PC-3 (cell line): ENCODE data around the gene CCR2.

Experiments used
- CTCF ChIP-seq: fragments of 300-600 bp; sonication (generic); conservative IDR thresholded peaks from 2 replicates; pipeline ENCODE4 v1.5.1; 2017; ENCODE audit warnings: antibody characterized with exemption, low read depth, mild to moderate bottlenecking, low read length
- EZH2 ChIP-seq: fragments of 300-600 bp; sonication (generic); IDR thresholded peaks from one replicate; pipeline ENCODE4 v1.6.1; 2017; ENCODE audit warnings: antibody characterized with exemption, mild to moderate bottlenecking, low read length; ENCODE audit not compliant: unreplicated experiment

GRCh38 chr3:46338840-46339239 lies 15.1 kb upstream of the CCR2 start:
- TF ChIP-seq EZH2, result no peak
- TF ChIP-seq CTCF, result no peak
